ENCODE results near the gene NIFK.
"Not testable (repeated sequence)": the region's sequence is repeated elsewhere in the genome, so short reads cannot be mapped to it uniquely, and the experiment has no call there.

NIFK gene

DNA sequence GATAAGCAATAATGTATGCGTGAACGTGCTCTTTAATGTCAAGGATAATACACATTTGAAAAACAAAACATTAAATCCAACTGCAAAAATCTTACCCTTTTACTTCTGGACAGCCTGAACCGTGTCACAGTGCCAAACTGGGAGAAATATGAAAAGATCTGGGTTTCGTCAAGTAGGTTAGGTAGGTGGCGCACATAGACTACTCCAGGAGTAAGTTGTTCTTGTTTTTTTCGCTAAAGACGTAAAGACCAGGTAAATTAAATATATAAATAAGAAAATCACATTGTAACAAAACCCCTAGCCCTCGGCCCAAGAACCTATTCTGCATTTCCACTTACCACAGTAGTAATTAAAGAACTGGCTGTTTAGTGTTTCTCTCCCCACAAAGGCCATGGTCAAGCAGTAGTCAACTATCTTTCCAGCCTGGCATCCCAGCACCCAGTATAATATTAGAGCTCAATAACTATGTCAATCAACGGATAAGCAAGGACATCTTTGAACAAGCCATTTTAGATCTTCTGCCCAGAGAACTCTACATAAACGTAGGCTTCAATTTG lies 1.1 kb downstream of the NIFK start:
- no peak for DNase-seq (ENCODE audit: extremely low read depth in 1 of 2, low read depth in 1 of 2)

DNA sequence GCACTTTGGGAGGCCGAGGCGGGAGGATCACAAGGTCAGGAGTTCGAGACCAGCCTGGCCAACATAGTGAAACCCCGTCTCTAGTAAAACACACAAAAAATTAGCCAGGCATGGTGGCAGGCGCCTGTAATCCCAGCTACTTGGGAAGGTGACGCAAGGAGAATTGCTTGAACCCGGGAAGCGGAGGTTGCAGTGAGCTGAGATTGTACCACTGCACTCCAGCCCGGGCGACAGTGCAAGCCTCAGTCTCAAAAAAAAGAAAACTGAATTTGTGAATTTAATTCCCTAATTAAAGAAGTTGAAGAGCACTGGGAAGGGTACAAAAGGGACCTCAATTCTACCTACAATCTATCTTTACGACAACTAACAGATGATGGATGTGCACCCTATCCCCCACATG lies 2.1 kb downstream of the NIFK start:
- DNase-seq (ENCODE audit: extremely low read depth in 1 of 2, low read depth in 1 of 2): not testable (repeated sequence)

DNA sequence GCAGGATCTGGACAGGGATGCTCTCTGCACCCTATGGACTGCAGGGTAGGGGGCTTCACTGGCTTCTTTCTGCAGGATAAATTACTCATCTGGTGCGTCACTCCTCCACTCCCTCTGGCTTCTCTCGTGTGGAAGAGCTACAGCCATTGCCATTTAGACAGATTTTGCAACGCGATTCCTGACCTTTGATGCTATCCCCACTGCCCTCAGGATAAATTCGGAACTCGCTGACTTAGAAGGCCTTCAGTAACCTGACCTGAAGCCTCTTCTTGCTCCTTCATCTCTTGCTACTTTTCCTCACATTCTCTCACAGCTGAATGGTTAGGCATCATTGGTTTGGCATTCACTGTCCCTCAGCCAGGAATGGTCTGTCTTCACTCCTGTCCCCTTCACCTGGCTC lies 5.3 kb downstream of the NIFK start:
- no peak for DNase-seq (ENCODE audit: extremely low read depth in 1 of 2, low read depth in 1 of 2)

DNA sequence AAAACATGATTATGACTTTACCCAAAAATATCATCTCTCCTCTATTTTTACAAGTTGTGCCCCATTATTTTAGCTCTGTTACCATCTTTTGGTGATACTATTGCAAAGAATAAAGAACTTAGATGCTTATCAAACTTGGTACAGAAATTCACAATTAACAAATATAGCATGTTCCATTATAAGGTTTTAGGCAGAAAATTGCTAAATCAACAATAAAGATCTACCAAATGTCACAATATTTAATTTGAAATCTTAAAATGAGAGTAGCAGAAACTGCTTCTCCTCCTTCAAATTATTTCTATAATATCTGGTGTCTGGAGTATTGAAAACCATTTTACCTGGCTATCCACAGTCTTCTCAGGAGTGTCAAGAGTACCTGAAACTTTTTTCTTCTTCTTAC lies 8.7 kb downstream of the NIFK start:
- no peak for DNase-seq (ENCODE audit: extremely low read depth in 1 of 2, low read depth in 1 of 2)

DNA sequence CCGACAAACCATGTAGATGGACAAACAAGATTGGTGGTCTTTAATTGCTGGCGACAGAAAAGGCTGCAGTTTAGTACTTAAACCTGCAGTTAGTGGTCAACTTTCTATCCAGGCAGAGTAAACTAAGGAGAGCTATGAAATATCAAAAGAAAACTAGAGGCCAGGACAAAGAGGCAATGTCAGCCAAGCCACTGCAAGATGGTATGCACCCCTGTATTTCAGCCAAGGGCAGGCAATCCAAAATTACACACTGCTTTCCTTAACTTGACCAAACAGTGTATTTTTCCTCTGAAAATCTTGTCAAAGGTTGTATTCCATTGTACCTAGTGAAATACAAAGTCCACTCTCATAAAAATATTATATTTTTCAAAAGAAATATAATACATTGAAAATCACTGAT lies 9.3 kb downstream of the NIFK start:
- no peak for DNase-seq (ENCODE audit: extremely low read depth in 1 of 2, low read depth in 1 of 2)

DNA sequence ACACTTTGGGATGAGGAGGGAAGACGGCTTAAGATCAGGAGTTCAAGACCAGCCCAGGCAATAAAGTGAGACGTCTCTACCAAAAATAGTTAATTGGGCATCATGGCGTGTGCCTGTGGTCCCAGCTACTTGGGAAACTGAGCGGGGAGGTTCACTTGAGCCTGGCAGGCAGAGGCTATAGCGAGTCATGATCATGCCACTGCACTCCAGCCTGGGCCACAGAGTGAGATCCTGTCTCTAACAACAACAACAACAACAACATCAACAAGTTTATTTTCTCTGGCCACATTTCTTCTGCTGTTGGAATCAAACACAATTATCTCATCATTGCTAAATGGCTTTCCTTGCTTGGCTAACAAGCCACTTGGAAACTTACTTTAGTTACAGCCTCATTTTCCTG lies 13.4 kb downstream of the NIFK start:
- no peak for DNase-seq (ENCODE audit: extremely low read depth in 1 of 2, low read depth in 1 of 2)

DNA sequence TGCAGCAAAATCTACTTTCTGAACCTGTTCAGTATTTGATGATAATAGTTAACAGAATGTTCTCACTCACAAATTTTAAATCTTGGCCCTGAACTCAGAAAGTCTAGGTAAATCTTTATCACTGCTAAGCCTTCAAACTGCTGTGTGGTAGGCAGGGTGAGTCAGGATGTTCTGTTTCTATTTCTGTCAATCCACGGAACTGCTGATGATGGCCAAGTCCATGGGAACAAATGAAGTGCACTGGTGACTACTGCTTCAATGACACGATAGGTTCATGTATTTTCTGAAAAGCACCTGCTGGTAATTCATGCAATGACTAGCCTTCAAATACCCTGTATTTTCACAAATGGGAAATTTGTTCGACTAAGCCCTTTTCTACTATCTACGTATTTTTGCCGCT lies 14.2 kb downstream of the NIFK start:
- DNase-seq (ENCODE audit: extremely low read depth in 1 of 2, low read depth in 1 of 2): peak in 1 of 2 donors; percentile 39

DNA sequence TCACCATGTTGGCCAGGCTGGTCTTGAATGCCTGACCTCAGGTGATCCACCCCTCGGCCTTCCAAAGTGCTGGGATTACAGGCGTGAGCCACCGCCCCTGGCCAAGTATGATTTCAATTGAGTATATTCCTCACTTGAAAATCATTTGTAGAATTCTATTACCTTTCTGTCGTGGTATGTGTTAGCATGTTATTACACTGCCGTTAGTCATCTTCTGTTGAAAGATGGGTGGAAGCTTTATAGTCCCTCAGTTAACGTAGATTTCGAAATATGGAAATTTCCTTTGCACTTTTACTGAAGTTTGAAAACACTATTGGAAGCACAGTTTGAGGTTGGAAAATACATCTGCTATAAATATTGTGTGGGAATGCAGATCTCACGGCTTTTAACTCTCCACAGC lies 14.7 kb downstream of the NIFK start:
- no peak for DNase-seq (ENCODE audit: extremely low read depth in 1 of 2, low read depth in 1 of 2)

DNA sequence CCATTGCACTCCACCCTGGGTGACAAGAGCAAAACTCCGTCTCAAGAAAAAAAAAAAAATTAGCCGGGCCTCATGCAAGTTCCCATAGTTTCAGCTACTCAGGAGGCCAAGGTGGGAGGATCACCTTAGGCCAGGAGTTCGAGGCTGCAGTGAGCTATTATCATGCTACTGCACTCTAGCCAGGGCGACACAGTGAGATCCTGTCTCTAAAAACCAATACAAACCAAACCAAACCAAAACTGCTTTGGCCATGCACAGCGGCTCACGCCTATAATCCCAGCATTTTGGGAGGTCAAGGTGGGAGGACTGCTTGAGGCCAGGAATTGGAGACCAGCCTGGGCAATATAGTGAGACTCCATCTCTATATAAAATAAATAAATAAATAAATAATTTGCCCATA lies 19.1 kb downstream of the NIFK start:
- no peak for DNase-seq (ENCODE audit: extremely low read depth in 1 of 2, low read depth in 1 of 2)

DNA sequence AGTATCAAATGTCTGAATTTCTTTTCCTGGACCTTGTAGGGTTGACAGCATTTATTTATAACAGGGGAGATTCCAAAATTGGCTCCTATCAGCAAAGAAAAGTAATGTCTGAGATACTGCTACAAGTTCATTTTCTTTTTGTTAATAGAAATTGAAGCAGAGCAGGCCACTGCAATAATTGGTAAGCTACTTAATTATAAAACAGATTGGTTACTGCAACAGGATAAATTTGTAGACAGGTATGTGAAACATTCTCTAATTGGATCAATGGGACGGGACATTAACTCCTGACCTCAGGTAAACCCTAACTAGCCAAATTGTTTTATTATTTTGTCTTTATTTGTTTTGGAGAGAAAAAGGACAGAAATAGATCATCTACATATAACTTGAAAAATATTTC lies 20.5 kb downstream of the NIFK start:
- no peak for DNase-seq (ENCODE audit: extremely low read depth in 1 of 2, low read depth in 1 of 2)

DNA sequence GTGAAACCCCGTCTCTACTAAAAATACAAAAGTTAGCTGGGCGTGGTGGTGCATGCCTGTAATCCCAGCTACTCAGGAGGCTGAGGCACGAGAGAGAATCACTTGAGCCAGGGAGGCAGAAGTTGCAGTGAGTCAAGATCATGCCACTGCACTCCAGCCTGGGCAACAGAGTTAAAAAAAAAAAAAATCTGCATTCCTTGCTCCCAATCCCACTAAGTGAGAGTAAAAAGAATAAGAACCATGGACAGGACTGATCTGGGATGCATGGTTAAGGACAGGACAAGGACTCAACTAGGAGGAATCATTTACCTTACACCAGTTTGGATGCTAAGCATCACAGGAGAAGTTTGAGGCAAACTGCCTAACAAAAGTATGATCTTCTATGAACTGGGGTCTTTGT lies 25.2 kb downstream of the NIFK start:
- not testable (repeated sequence) for DNase-seq (ENCODE audit: extremely low read depth in 1 of 2, low read depth in 1 of 2)

DNA sequence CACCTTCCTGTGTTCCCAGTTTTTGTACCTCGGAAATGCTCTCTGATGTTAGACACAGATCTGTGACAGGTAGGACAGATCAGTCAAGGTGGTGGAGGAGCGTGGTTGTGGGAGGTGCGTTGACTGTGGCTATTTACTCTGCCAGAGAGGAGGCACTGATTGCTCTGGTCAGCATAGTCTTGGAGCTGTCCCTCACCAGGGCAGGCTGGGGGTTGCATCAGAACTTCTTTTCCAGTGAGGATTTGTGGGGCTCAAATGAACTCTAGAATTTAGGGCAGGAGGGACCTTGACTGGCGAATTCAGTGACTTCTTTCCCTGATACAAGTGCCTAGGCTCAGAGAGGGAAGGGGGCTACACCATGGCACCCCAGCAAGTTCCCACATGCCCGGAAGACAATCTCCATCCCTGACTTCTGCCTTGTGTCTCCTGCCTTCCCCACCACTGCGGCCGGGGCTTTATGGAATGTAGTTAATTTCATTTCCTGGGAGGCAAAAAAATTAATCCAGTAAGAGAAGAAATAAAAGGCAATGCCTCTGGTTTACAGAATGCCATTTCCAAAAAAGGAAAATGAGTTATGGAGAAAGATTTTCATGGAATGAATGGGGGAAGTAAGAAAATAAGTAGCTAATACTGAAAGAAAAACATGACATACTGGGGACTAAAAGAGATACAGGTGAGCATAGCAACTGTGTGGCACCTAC lies 26.1 kb downstream of the NIFK start:
- no peak for DNase-seq (ENCODE audit: extremely low read depth in 1 of 2, low read depth in 1 of 2)

DNA sequence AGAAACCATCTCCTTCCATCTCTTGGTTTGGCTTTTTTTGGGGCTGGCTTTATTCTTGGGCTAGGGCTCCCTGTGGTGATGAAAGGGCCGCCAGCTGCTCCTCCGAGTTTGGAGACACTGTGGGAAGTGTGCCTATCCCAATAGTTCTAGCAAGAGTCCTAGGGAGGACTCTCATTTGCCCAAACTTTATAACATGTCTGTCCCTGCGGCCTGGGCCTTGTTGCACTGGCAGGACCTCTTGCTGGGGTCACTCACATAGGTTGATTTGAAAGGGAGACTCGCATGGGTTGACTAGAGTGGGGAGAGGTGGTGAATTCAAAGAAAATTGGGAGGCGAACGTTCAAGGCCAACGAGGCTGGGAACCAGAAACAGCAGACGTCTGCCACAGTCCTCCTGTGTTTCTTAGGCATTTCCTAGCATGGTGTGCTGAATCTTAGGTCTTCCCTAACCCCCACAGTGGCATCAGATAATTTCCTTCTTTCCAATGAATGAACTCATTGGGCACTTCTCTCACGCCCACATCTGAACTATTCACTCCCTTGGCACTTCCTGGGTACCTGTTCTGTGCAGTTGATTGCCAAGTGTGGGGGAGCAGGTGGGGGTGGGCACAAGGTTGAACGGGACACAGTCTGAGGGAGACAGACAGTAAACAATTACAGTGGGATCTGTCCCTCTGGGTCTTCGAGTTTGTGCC lies 26.8 kb downstream of the NIFK start:
- no peak for DNase-seq (ENCODE audit: extremely low read depth in 1 of 2, low read depth in 1 of 2)

DNA sequence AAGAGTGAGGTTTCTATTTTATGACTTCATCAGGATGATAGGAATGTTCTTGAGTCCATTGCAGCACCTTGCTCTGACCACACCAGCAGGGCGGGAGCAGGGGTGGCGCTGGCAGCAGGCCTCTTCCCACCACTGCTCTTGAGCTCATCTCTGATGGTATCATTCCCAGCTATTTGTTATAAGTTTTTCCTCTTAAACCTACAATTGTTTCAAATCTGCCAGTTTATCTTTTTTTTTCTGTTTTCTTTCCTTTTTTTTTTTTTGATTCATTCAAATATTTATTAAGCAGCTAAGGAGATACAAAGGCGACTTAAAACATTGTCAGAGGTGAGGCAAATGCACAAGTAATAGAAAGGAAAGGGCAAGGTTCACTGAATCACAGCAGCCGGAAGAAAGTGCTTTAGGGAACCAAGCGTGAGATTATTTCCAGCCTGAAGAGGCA lies 28.7 kb downstream of the NIFK start:
- no peak for DNase-seq (ENCODE audit: extremely low read depth in 1 of 2, low read depth in 1 of 2)

DNA sequence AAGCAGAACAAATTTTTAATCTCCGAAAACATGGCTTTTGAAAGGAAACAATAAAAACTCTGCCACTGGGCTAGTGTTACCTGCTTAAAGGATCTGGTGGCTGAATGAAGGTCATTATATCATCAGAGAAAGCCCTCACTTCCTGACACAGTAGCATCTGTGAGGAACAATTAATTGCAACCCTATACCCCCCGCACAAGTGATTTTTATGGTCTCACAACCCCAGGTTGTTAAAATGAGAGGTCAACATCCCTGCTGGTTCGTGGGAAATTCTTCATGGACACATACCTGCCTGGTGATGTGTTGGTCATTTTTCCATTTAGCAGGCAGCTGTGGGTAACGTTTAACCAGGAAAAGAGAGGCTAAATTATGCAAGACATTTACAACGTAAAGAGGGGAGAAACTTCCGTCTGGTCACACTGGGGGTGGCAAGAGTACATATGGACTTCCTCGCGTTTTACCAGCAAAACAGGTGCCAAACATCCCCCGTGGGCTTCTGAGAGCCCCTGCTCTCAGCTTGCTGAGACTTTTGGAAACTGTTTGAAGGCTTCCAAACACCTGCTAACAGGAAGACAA lies 29.2 kb downstream of the NIFK start:
- no peak for DNase-seq (ENCODE audit: extremely low read depth in 1 of 2, low read depth in 1 of 2)

DNA sequence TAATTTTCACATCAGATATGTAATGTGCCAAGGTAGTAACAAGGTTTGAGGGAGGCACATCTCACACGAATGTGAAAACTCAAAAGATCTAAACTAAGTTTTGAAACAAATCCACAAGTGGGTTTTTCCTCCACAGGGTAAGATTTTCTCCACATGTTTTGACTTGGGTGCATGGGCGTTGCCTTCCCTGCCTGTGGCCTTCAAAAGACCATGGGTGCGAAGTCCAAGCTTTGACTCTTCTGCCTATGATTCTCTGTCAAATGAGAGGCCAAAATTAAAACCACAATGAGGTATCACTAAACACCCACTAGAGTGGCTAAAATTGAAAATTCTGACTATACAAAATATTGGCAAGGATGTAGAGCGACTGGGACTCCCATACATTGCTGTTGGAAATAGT lies 30.7 kb downstream of the NIFK start:
- DNase-seq (ENCODE audit: extremely low read depth in 1 of 2, low read depth in 1 of 2): no peak

DNA sequence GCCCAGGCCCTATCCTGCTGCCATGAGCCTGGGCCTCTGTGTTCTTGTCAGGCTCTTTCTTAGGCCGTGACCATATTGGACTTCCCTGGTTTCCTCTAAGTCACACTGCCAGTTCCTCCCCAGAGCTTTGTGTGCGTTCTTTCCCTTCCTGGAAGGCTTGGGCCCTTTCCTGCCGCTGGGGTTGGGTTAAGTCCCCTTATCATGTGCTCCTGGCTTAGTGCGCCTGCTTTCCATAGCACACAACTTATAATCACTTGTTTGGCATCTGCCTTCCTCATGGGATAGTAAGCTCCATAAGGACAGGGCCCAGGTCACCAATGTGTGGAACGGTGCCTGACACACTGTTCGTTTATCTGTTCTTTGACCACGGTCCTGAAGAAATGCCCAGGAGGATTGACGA lies 31.3 kb downstream of the NIFK start:
- DNase-seq (ENCODE audit: extremely low read depth in 1 of 2, low read depth in 1 of 2): no peak

DNA sequence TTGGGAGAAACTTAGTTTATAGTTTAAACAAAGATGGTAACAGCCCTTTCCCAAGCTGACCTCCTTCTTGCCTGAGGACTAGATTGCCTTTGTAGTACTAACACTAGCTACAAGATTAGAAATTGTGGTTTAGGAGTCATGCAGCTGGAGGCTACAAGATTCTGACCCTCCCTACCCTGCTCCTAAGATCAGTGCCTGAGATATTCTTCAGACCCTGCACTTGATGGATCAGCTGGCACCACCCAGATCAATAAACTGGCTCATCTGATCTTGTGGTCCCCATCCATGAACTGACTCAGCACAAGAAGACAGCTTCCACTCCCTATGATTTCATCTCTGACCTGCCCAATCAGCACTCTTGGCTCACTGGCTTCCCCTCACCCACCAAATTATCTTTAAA lies 34.9 kb downstream of the NIFK start:
- not testable (repeated sequence) for DNase-seq (ENCODE audit: extremely low read depth in 1 of 2, low read depth in 1 of 2)

DNA sequence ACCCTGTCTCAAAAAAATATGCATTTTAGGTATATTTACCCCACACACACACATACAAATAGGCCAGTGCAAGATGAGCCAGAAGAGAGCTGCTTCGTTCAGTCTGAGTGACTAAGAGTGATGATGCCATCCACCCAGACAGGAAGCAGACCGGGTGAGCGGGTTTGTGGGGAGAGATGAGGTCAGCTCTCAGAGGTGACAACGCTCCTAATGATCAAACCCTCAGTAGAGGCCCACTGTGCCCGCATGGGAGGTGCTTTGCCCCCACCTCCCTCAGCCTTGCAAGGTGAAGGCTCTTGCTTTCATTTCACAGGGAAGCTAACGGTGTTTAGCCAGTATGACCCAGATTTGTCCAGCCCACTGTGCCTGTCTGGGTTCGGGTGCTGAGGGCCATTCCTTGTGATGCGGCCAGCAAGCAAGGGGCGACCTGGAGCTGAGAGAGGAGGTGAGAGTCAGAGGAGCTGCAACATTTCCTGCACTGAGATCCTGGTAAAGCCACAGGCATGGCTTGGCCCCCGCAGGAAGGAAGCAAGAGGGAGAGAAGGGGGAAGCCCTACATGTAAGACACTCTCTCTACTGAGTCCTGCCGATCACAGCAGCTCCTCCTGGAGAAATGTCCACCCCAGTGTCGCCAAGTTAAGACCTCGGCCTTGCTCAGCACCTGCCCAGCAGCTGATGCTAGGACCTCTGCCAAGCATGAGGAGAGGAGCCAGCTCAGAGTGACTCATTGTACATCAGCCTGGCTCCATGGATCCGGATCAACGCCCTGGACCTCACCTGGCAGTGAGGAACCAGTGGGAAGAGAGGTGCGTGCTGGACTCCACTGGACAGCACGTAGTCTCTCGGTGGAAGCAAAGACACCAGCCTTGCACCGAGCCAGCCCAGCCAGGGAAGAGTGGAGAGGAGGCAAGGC lies 37.0 kb downstream of the NIFK start:
- DNase-seq (ENCODE audit: extremely low read depth in 1 of 2, low read depth in 1 of 2): peak; percentile 78 to 90

DNA sequence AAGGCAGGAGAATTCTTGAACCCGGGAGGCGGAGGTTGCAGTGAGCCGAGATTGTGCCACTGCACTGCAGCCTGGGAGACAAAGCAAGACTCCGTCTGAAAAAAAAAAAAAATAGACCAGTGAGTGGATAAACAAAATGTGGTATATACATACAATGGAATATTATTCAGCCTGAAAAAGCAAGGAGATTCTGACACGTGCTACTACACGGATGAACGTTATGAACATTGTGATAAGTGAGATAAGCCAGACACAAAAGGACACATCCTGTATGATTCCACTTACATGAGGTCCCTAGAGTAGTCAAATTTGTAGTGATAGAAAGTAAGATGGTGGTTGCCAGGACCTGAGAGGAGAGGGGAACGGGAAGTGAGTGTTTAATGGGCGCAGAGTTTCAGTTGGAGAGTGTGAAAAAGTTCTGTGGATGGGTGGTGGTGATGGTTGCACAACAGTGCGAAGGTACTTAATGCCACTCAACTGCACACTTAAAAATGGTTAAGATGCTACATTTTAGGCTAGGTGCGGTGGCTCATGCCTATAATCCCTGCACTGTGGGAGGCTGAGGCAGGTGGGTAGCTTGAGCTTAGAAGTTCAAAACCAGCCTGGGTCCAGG lies 38.3 kb downstream of the NIFK start:
- no peak for DNase-seq (ENCODE audit: extremely low read depth in 1 of 2, low read depth in 1 of 2)

Measured in stimulated activated CD8-positive, alpha-beta memory T cell treated with anti-CD3 and anti-CD28 coated beads, Interleukin-7, amount 100 ng/mL, for 48 hours (primary cell).